Thyroid gland (tissue), 4 donors: ENCODE measurements around the gene CYP46A1. TPM values are rescaled to one million over a fixed set of nuclear protein-coding genes. Genes with fewer than 3 reads are reported as not detected.
A peak's percentile ranks its signal among the peaks of the same experiment; 100 is the strongest.
"Not testable (repeated sequence)": the region's sequence is repeated elsewhere in the genome, so short reads cannot be mapped to it uniquely, and the experiment has no call there.

Experiments
- DNase-seq, 2 donors: peaks; one replicate each; pipeline ENCODE4 v3.0.0-alpha.2; 2019
- H3K27ac ChIP-seq, 3 donors: fragments of 200-600 bp; sonication (generic); 1 replicate in 2 of 3; 2 replicates in 1 of 3; pipeline ENCODE4 v1.5.1; 2016 to 2019; ENCODE audit warnings: mild to moderate bottlenecking in 1 of 3, moderate library complexity in 1 of 3
- H3K27me3 ChIP-seq: fragments of 200-600 bp; sonication (generic); one replicate; pipeline ENCODE4 v1.5.1; 2019
- H3K36me3 ChIP-seq, 2 donors: fragments of 200-600 bp; sonication (generic); one replicate each; pipeline ENCODE4 v1.5.1; 2016 to 2019
- H3K4me1 ChIP-seq, 2 donors: fragments of 200-600 bp; sonication (generic); one replicate each; pipeline ENCODE4 v1.5.1; 2017 to 2019
- H3K4me3 ChIP-seq, 3 donors: fragments of 200-600 bp; sonication (generic); replicated peaks in 1 of 3; 1 replicate in 2 of 3; 2 replicates in 1 of 3; pipeline ENCODE4 v1.5.1; 2016; ENCODE audit warnings: mild to moderate bottlenecking in 1 of 3
- H3K9me3 ChIP-seq: fragments of 200-600 bp; sonication (generic); one replicate; pipeline ENCODE4 v1.5.1; 2017
- POLR2A ChIP-seq, 2 donors: fragments of 450-650 bp; IDR thresholded peaks; one replicate each; pipeline ENCODE4 v1.6.1; 2017; ENCODE audit warnings: antibody characterized with exemption in 2 of 2, mild to moderate bottlenecking in 2 of 2, moderate library complexity in 1 of 2
- WGBS, 2 donors: methylation state at CpG; one replicate each; pipeline ENCODE4 v1.1.5; 2017; 5-methylcytosine and 5-hydroxymethylcytosine counted together
- intact Hi-C: fragments of 100-400 bp; cut with DNase I; formaldehyde crosslinking; loops from one replicate; pipeline ENCODE4 v1.15.1; 2023
- total RNA-seq, 4 donors: library from RNA; depleted of rRNA; stranded (reverse); fragments of >200 nt; gene quantifications; one replicate each; pipeline ENCODE4 v1.2.3, GENCODE V29; 2016
- TF ChIP-seq, protein P1 (sequence below), 6 experiments: fragments of 200-600 bp in 3 of 6; fragments of 450-650 bp in 3 of 6; sonication (generic) in 3 of 6; IDR thresholded peaks; one replicate each; pipeline ENCODE4 v1.5.1; 2016 to 2019; ENCODE audit warnings: antibody characterized with exemption in 6 of 6, mild to moderate bottlenecking in 2 of 6, inconsistent platforms in 1 of 6, moderate library complexity in 1 of 6

Gene CYP46A1
- total RNA-seq, result 1 to 10 TPM in 3 of 4 donors, under 1 TPM in 1; 0.54 to 5.2 (median 1.5) TPM

DNA sequence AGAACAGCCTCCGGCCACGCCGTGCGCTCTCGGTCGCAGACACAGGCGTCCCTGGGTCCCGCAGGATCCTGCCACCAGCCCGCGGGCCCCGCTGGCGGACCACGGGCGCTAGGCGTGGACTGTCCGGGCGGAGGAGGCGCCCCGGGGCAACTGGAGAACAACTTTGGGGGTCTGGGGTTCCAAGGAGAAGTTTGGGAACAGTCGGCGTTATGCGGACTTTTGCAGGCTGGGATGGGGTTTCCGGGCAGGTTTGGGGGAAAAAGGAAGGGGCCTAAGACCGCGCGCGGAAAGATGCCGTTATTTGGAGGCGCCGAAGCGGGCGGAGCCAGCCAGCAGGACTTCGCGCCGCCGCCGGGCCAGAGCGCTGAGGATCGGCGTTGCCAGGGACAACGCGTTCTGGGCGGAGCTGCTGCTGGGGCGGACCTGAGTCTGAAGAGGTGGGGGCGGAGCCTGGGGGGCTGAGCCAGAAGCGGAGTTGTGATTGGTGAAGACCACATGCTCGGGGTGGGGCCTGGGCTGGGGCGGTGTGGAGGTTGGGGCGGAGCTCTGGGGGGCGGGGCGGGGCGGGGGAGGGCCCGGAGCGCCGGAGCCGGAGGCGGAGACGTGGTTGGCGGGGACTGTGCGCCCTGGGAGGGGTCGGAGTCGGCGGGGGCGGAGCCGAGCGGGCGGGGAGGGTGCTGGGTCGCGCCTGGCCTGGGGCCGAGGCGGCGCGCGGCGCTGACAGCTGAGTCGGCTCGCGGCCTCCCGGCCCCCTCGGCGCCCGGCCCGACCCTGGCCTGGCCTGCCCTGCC lies at the start of gene CYP46A1:
Gene CYP46A1, plus strand, starts transcription at position 680 of the 791 bp plus-strand sequence. CDS start 120 bp downstream, outside the sequence.
- Histone ChIP-seq H3K9me3 (no peaks in the 10 kb centered on the region), H3K4me3 (peak within 1 kb of the TSS; percentile 54 to 81 (median 68)), H3K4me1 (peaks cover 11 to 15% of the 10 kb centered on the region in 2 donors), H3K36me3 (no peaks in the 10 kb centered on the region), H3K27ac (peak within 1 kb of the TSS in 2 of 3 donors; percentile 30 to 67), H3K27me3 (no peaks in the 10 kb centered on the region)
- WGBS, 2 donors, result 0 to 1% methylated on average over 30 of the region's 83 CpGs
- peak; percentile 100 for DNase-seq
- TF ChIP-seq, protein P1, sequence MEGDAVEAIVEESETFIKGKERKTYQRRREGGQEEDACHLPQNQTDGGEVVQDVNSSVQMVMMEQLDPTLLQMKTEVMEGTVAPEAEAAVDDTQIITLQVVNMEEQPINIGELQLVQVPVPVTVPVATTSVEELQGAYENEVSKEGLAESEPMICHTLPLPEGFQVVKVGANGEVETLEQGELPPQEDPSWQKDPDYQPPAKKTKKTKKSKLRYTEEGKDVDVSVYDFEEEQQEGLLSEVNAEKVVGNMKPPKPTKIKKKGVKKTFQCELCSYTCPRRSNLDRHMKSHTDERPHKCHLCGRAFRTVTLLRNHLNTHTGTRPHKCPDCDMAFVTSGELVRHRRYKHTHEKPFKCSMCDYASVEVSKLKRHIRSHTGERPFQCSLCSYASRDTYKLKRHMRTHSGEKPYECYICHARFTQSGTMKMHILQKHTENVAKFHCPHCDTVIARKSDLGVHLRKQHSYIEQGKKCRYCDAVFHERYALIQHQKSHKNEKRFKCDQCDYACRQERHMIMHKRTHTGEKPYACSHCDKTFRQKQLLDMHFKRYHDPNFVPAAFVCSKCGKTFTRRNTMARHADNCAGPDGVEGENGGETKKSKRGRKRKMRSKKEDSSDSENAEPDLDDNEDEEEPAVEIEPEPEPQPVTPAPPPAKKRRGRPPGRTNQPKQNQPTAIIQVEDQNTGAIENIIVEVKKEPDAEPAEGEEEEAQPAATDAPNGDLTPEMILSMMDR (IDR thresholded peaks at IDR 0.05), result no peak
- TF ChIP-seq POLR2A (IDR thresholded peaks at IDR 0.05), result no peak
- intact Hi-C loops, result loop anchor here (2.0 to 10.0 kb wide), 3 partner anchors 79 to 861 kb away; partner anchors contain the start of gene CCDC85C

DNA sequence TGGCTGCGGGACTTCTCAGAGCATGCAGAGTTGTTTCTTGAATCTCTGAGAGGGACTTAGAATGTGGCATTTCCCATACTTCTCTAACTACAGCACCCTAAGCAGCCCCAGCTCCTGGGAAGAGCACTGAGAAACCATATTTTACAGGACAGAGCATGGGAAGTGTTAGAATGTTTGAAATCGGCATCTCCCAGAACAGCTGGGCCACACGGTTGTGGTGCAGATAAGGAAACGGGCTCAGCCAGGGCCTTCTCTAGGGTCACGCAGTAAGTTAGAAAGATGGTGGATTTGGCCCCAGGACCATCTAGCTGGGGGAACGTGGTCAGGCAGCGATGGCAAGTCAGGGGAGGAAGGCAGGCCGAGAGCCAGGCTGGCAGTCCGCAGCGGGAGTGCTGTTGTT lies 49.7 kb upstream of the CYP46A1 start:
- H3K27ac ChIP-seq, result no peak overlapping the region
- H3K27me3 ChIP-seq, result no peaks in the 10 kb centered on the region
- no peak overlapping the region for H3K4me3 ChIP-seq
- no peaks in the 10 kb centered on the region for H3K4me1 ChIP-seq
- no peaks in the 10 kb centered on the region for H3K36me3 ChIP-seq
- no peak for DNase-seq
- 86 to 88% methylated on average over 8 to 10 of the region's 10 CpGs for WGBS, 2 donors
- TF ChIP-seq, protein P1 (IDR thresholded peaks at IDR 0.05), result no peak
- no peak for TF ChIP-seq POLR2A (IDR thresholded peaks at IDR 0.05)
- H3K9me3 ChIP-seq, result no peaks in the 10 kb centered on the region
- intact Hi-C loops, result no loop called here

DNA sequence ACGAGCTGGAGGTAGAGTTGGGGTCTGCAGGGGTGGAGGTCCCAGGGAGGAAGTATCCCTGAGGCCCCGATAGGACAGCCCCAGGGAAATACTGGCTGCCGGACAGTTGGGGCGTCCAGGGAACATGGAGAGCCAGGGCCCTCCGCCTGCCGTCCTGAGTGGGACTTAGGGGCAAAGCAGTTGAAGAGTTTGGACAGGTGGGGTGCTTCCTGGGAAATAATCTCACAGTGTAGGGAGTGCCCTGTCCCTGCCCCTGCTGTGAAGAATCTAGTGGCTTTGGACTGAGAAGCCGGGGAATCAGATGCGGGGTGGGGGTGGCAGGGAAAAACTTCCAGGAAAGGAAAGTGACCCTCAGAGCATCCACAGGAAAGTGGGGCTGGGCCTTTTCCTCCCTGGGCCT lies 49.0 kb upstream of the CYP46A1 start:
- no peak overlapping the region for H3K4me3 ChIP-seq
- H3K4me1 ChIP-seq, result no peaks in the 10 kb centered on the region
- H3K36me3 ChIP-seq, result no peaks in the 10 kb centered on the region
- TF ChIP-seq, protein P1 (IDR thresholded peaks at IDR 0.05), result no peak
- no peak for TF ChIP-seq POLR2A (IDR thresholded peaks at IDR 0.05)
- no peaks in the 10 kb centered on the region for H3K27me3 ChIP-seq
- no peaks in the 10 kb centered on the region for H3K9me3 ChIP-seq
- intact Hi-C loops, result no loop called here
- 75 to 83% methylated on average over 8 of the region's 8 CpGs for WGBS, 2 donors
- DNase-seq, result no peak
- no peak overlapping the region for H3K27ac ChIP-seq

DNA sequence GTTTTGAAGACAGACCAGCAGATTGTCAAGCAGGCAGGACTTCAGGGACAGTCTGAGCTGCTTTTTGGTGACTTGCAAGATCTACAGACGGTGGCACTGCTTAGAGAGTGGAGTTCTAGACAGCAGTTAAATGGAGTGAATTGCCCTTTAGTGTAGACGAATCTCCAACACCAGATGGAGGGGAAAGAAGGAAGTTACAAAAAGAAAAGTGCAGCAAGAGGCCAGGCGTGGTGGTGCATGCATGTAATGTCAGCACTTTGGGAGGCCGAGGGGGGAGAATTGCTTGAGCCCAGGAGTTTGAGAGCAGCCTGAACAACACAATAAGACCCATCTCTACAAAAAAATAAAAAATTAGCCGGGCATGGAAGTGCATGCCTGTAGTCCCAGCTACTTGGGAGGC lies 47.6 kb upstream of the CYP46A1 start:
- Histone ChIP-seq H3K27ac (no peak overlapping the region), H3K27me3 (no peaks in the 10 kb centered on the region), H3K4me3 (no peak overlapping the region), H3K4me1 (no peaks in the 10 kb centered on the region), H3K9me3 (no peaks in the 10 kb centered on the region), H3K36me3 (no peaks in the 10 kb centered on the region)
- TF ChIP-seq, protein P1 (IDR thresholded peaks at IDR 0.05), result no peak
- TF ChIP-seq POLR2A (IDR thresholded peaks at IDR 0.05), result no peak
- intact Hi-C loops, result no loop called here
- DNase-seq, result no peak
- 77 to 79% methylated on average over 5 of the region's 5 CpGs for WGBS, 2 donors

DNA sequence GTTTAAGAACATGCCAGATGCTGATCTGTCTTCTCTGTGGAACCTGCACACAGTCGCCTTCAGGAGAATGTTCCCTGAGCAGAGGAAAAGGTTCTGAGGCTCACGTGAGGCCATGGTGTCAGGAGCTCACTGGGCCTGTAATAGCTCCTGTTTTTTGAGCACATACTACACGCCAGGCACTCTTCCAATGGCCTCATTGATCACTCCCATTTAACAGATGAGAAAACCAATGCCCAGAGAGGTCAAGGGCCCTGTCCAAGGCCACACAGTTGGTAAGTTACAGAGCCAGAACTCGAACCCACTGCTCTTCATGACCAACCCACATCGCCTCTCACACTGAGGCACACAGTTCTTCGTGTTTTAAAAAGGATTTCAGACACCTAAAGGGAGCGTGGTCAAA lies 46.5 kb upstream of the CYP46A1 start:
- H3K27ac ChIP-seq, result no peak overlapping the region
- intact Hi-C loops, result no loop called here
- 85 to 87% methylated on average over 7 of the region's 7 CpGs for WGBS, 2 donors

DNA sequence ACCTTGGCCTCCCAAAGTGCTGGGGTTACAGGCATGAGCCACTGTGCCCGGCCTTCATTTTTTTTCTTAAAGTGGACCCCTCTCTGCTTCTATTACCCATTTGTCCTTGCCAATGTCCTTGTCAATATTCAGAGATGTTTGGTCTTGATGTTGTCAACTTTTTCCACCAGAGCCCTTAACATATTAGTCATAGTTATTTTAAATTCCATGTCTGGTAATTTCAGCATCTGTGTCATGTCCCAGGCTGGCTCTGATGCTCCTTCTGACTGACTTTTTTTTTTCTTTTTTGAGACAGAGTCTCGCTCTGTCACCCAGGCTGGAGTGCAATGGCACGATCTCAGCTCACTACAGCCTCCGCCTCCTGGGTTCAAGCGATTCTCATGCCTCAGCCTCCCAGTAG lies 41.3 kb upstream of the CYP46A1 start:
- DNase-seq, H3K27ac ChIP-seq, H3K36me3 ChIP-seq, H3K27me3 ChIP-seq, intact Hi-C loops, H3K4me3 ChIP-seq, H3K4me1 ChIP-seq, H3K9me3 ChIP-seq: not testable (repeated sequence)
- 94 to 95% methylated on average over 5 of the region's 5 CpGs for WGBS, 2 donors

More for the DNA sequence above, 46.5 kb upstream of the CYP46A1 start:
- no peaks in the 10 kb centered on the region for H3K9me3 ChIP-seq
- no peak for TF ChIP-seq POLR2A (IDR thresholded peaks at IDR 0.05)
- TF ChIP-seq, protein P1 (IDR thresholded peaks at IDR 0.05), result no peak
- no peaks in the 10 kb centered on the region for H3K36me3 ChIP-seq
- no peaks in the 10 kb centered on the region for H3K27me3 ChIP-seq
- no peak overlapping the region for H3K4me3 ChIP-seq
- no peak for DNase-seq
- H3K4me1 ChIP-seq, result no peaks in the 10 kb centered on the region
